GOT3 (cell line): ENCODE measurements around the gene TRIM49.
"Not testable (repeated sequence)": the region's sequence is repeated elsewhere in the genome, so short reads cannot be mapped to it uniquely, and the experiment has no call there.

Experiments used
- DNase-seq: peaks from one replicate; lab custom pipeline; 2025; ENCODE audit warnings: mixed read lengths; lab: John Stamatoyannopoulos, UW

Gene TRIM49, protein sequence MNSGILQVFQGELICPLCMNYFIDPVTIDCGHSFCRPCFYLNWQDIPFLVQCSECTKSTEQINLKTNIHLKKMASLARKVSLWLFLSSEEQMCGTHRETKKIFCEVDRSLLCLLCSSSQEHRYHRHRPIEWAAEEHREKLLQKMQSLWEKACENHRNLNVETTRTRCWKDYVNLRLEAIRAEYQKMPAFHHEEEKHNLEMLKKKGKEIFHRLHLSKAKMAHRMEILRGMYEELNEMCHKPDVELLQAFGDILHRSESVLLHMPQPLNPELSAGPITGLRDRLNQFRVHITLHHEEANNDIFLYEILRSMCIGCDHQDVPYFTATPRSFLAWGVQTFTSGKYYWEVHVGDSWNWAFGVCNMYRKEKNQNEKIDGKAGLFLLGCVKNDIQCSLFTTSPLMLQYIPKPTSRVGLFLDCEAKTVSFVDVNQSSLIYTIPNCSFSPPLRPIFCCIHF

GRCh38 chr11:89808475-89808874 lies at the start of gene TRIM49:
TSS of gene TRIM49 (minus strand) at chr11:89808575. CDS start at chr11:89804469, 4,106 bp downstream.
- DNase-seq = not testable (repeated sequence)

DNA sequence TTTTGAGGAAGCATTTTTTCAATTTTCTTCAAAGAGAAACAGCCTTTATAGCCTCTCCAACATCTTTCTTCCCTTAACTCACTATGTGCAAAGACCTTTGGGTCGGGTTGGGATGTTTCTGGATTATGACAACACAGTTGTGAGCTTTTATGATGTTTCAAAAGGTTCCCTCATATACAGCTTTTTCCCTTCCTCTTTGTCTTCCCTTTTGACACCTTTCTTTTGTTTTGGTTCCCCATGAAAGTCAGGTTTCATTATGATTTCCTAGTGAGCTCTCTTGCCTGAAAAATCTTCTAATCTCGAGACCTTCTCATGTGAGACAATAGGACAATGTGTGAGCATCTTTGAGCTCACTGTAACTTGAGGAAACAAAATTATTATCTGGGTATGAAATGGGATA lies 18.3 kb upstream of the TRIM49 start:
- not testable (repeated sequence) for DNase-seq

- DNase-seq = not testable (repeated sequence)
These were observed 11.6 kb upstream of the TRIM49 start for GRCh38 chr11:89820008-89820407.

DNA sequence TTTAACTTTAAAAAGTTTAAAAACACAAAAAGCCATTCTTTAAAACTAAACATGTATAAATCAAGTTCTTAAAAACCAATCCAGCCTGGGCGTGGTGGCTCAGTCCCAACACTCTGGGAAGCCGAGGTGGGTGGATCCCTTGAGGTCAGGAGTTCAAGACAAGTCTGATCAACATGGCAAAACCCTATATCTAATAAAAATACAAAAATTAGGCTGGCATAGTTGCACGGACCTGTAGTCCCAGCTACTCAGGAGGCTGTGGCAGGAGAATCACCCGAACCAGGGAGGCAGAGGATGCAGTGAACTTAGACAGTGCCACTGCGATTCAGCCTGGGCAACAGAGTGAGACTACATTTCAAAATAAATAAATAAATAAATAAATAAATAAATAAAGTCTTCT lies 5.2 kb upstream of the TRIM49 start:
- DNase-seq = not testable (repeated sequence)

DNA sequence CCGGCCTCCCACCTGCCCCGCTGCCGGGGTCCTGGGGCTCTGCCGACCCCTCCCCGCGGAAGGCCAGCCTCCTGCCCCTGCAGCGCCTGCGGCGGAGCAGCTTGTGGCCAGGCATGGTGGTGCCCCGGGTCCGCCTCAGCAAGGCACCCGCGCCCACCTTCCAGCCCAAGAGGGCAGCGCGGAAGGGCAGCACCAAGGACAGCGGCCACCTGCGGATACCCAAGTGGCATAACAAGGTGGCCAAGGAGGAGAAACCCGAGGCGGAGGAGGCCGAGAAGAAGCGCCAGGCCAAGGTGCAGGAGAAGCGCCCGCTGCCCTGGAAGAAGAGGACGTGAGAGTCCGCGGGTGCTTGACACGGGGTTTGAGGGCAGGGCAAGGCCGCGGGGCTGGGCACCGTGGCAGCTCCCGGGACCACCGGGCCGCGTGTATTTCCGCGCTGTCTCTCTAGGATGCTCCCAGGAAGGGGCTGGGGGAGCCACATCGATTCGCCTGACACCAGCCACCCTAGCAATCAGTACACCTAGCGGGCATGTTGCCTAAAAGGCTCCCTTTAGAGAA lies 20.8 kb downstream of the TRIM49 start:
- not testable (repeated sequence) for DNase-seq

GRCh38 chr11:89785726-89786125 lies 22.6 kb downstream of the TRIM49 start:
- not testable (repeated sequence) for DNase-seq

GRCh38 chr11:89750822-89751221 lies 57.6 kb downstream of the TRIM49 start:
- DNase-seq = not testable (repeated sequence)
